ENCODE results near the gene RHBDD2. TPM values are rescaled to one million over a fixed set of nuclear protein-coding genes. Genes with fewer than 3 reads are reported as not detected.
A peak's percentile ranks its signal among the peaks of the same experiment; 100 is the strongest.

RHBDD2 gene
- total and polyA plus RNA-seq, 9 donors: 9.1 to 27.2 (median 20.9) TPM

- WGBS (ENCODE audit: insufficient coverage): 50% methylated on average over 2 of the region's 5 CpGs
These were observed 52.8 kb downstream of the RHBDD2 start for GRCh38 chr7:75931680-75932079.

GRCh38 chr7:75937958-75938786 is 59.3 kb downstream of the RHBDD2 start:
- 67% methylated on average over 11 of the region's 15 CpGs for WGBS (ENCODE audit: insufficient coverage)
- H3K4me3 ChIP-seq (ENCODE audit: low read length): no peak overlapping the region

More at GRCh38 chr7:75931680-75932079, 52.8 kb downstream of the RHBDD2 start:
- no peaks in the 10 kb centered on the region for H3K27me3 ChIP-seq (ENCODE audit: control insufficient read depth, insufficient read depth, low read length)
- no peak overlapping the region for H3K27ac ChIP-seq (ENCODE audit: low read length)
- H3K4me3 ChIP-seq (ENCODE audit: low read length): no peak overlapping the region
- DNase-seq: peak; percentile 17
- peaks cover 10% of the 10 kb centered on the region for H3K4me1 ChIP-seq (ENCODE audit: control insufficient read depth, insufficient read depth, low read length)
- H3K9me3 ChIP-seq (replicated peaks; ENCODE audit: control insufficient read depth, low read depth, low read length): no peaks in the 10 kb centered on the region
- H3K36me3 ChIP-seq (ENCODE audit: control insufficient read depth, insufficient read depth, low read length): peaks cover 7% of the 10 kb centered on the region

More at GRCh38 chr7:75937958-75938786, 59.3 kb downstream of the RHBDD2 start:
- no peaks in the 10 kb centered on the region for H3K9me3 ChIP-seq (replicated peaks; ENCODE audit: control insufficient read depth, low read depth, low read length)
- peak; percentile 82 for DNase-seq
- peaks cover 15% of the 10 kb centered on the region for H3K4me1 ChIP-seq (ENCODE audit: control insufficient read depth, insufficient read depth, low read length)
- peak overlapping the region; percentile 62 for H3K27ac ChIP-seq (ENCODE audit: low read length)
- peaks cover 7% of the 10 kb centered on the region for H3K36me3 ChIP-seq (ENCODE audit: control insufficient read depth, insufficient read depth, low read length)
- H3K27me3 ChIP-seq (ENCODE audit: control insufficient read depth, insufficient read depth, low read length): no peaks in the 10 kb centered on the region

Other genes starting within 250 kb of the RHBDD2 start
- 20.3 TPM for gene HIP1, start 140.1 kb upstream of the RHBDD2 start, total RNA-seq
- 10 to 100 TPM; 17.3 to 28.4 (median 23.7) TPM for gene HIP1, start 140.1 kb upstream of the RHBDD2 start, polyA plus RNA-seq (ENCODE audit: insufficient read depth in 1 of 8, insufficient read length in 8 of 8, low replicate concordance in 1 of 8)
- 0.84 TPM for gene CCL26, start 106.8 kb upstream of the RHBDD2 start, total RNA-seq
- 1 to 10 TPM in 4 of 8 donors, under 1 TPM in 4; 0.61 to 1.6 (median 1.0) TPM for gene CCL26, start 106.8 kb upstream of the RHBDD2 start, polyA plus RNA-seq (ENCODE audit: insufficient read depth in 1 of 8, insufficient read length in 8 of 8, low replicate concordance in 1 of 8)
- gene CCL24, start 65.2 kb upstream of the RHBDD2 start, total RNA-seq: 0.13 TPM
- 1 to 10 TPM in 1 of 8 donors, under 1 TPM in 2, not detected in 5; 0.67 to 1.2 (median 0.69) TPM for gene CCL24, start 65.2 kb upstream of the RHBDD2 start, polyA plus RNA-seq (ENCODE audit: insufficient read depth in 1 of 8, insufficient read length in 8 of 8, low replicate concordance in 1 of 8)
- 33.2 TPM for gene POR, start 36.1 kb downstream of the RHBDD2 start, total RNA-seq
- 10 to 100 TPM; 30.4 to 42.7 (median 35.5) TPM for gene POR, start 36.1 kb downstream of the RHBDD2 start, polyA plus RNA-seq (ENCODE audit: insufficient read depth in 1 of 8, insufficient read length in 8 of 8, low replicate concordance in 1 of 8)
- gene TMEM120A, start 115.6 kb downstream of the RHBDD2 start, total RNA-seq: 11.1 TPM
- 10 to 100 TPM; 32.3 to 62.6 (median 41.8) TPM for gene TMEM120A, start 115.6 kb downstream of the RHBDD2 start, polyA plus RNA-seq (ENCODE audit: insufficient read depth in 1 of 8, insufficient read length in 8 of 8, low replicate concordance in 1 of 8)
- 17.9 TPM for gene STYXL1, start 169.0 kb downstream of the RHBDD2 start, total RNA-seq
- gene STYXL1, start 169.0 kb downstream of the RHBDD2 start, polyA plus RNA-seq (ENCODE audit: insufficient read depth in 1 of 8, insufficient read length in 8 of 8, low replicate concordance in 1 of 8): 10 to 100 TPM; 15.2 to 29.7 (median 21.8) TPM
- 59.8 TPM for gene MDH2, start 169.1 kb downstream of the RHBDD2 start, total RNA-seq
- 100 to 1,000 TPM; 194 to 272 (median 248) TPM for gene MDH2, start 169.1 kb downstream of the RHBDD2 start, polyA plus RNA-seq (ENCODE audit: insufficient read depth in 1 of 8, insufficient read length in 8 of 8, low replicate concordance in 1 of 8)

Data from muscle of leg (tissue), 11 donors.